Endothelial cell of umbilical vein (primary cell): ENCODE results near the gene CDK4. TPM values are rescaled to one million over a fixed set of nuclear protein-coding genes. Genes with fewer than 3 reads are reported as not detected.

Source experiments
- BruUV-seq: library from RNA; stranded (reverse); fragments of 400-500 nt; replicated peaks from 2 replicates; lab custom pipeline; 2021; lab: Mats Ljungman, UMichigan
- CTCF ChIA-PET: fragments of 300-600, 350-600 bp; sonication (Branson Sonifier 250); formaldehyde crosslinking; loops from one replicate; lab custom pipeline; 2021; ENCODE audit warnings: antibody characterized with exemption, inconsistent platforms; lab: Charles Lee
- POLR2A ChIA-PET: fragments of 300-600, 350-600 bp; sonication (Branson Sonifier 250); formaldehyde crosslinking; loops from one replicate; lab custom pipeline; 2021; ENCODE audit warnings: antibody characterized with exemption, inconsistent platforms; lab: Charles Lee
- DNase-seq: peaks from one replicate; pipeline ENCODE4 v3.0.0-alpha.2; 2011; ENCODE audit warnings: low read depth, low spot score
- FAIRE-seq: peaks from 2 replicates; lab custom pipeline; 2011; peaks lifted over from hg19 to GRCh38; lab: Jason Lieb, UNC
- H2AFZ ChIP-seq: 2 replicates; pipeline ENCODE4 v1.6.0; 2012; ENCODE audit warnings: low read depth, low read length, control low read depth, inconsistent platforms
- H3K27ac ChIP-seq: 2 replicates; pipeline ENCODE4 v1.5.1; 2011; ENCODE audit warnings: low read depth, mild to moderate bottlenecking, control low read depth, low read length, moderate library complexity; ENCODE audit not compliant: insufficient read depth
- H3K27me3 ChIP-seq, 2 experiments: 2 replicates each; pipeline versions ENCODE4 v1.6.0 to v1.6.1; 2011; ENCODE audit warnings: low read length in 2 of 2, mixed read lengths in 1 of 2; ENCODE audit not compliant: control insufficient read depth in 2 of 2, insufficient read depth in 2 of 2
- H3K36me3 ChIP-seq, 2 experiments: 2 replicates in 1 of 2; 3 replicates in 1 of 2; pipeline ENCODE4 v1.5.1; 2011; ENCODE audit warnings: low read length in 2 of 2, mild to moderate bottlenecking in 1 of 2, moderate library complexity in 1 of 2; ENCODE audit not compliant: control insufficient read depth in 2 of 2, insufficient read depth in 2 of 2; ENCODE audit errors: extremely low read depth in 1 of 2
- H3K4me1 ChIP-seq: 3 replicates; pipeline ENCODE4 v1.5.1; 2011; ENCODE audit warnings: mild to moderate bottlenecking, low read length; ENCODE audit not compliant: control insufficient read depth, insufficient read depth; ENCODE audit errors: extremely low read depth
- H3K4me2 ChIP-seq: 2 replicates; pipeline ENCODE4 v1.6.1; 2011; ENCODE audit warnings: low read length, control low read depth, mixed read lengths; ENCODE audit not compliant: insufficient read depth
- H3K4me3 ChIP-seq, 3 experiments: fragments of 200-600 bp in 1 of 3; sonication (generic), shearing (Covaris generic) in 1 of 3; replicated peaks in 1 of 3; 2 replicates each; pipeline ENCODE4 v1.5.1; 2011 to 2016; ENCODE audit warnings: control low read depth in 3 of 3, low read length in 3 of 3, mild to moderate bottlenecking in 2 of 3, inconsistent platforms in 1 of 3, low read depth in 1 of 3, moderate library complexity in 1 of 3; ENCODE audit not compliant: insufficient read depth in 1 of 3
- H3K79me2 ChIP-seq: 2 replicates; pipeline ENCODE4 v1.6.0; 2012; ENCODE audit warnings: low read length, inconsistent platforms; ENCODE audit not compliant: control insufficient read depth, insufficient read depth
- H3K9ac ChIP-seq: replicated peaks from 2 replicates; pipeline ENCODE3; 2011; ENCODE audit warnings: low read length, control low read depth; ENCODE audit not compliant: insufficient read depth; ENCODE audit errors: extremely low read depth
- H3K9me1 ChIP-seq: replicated peaks from 3 replicates; pipeline ENCODE4 v1.6.0; 2011; ENCODE audit warnings: mild to moderate bottlenecking, low read length; ENCODE audit not compliant: control insufficient read depth, insufficient read depth; ENCODE audit errors: extremely low read depth
- H3K9me3 ChIP-seq: replicated peaks from 2 replicates; pipeline ENCODE4 v1.5.1; 2012; ENCODE audit warnings: low read length, inconsistent platforms; ENCODE audit not compliant: control insufficient read depth, insufficient read depth
- H4K20me1 ChIP-seq: replicated peaks from 2 replicates; pipeline ENCODE3; 2011; ENCODE audit warnings: mild to moderate bottlenecking, low read length; ENCODE audit not compliant: control insufficient read depth, insufficient read depth; ENCODE audit errors: extremely low read depth
- EZH2 ChIP-seq: IDR thresholded peaks from 2 replicates; pipeline ENCODE4 v1.6.1; 2012; ENCODE audit warnings: borderline replicate concordance, low read depth, mild to moderate bottlenecking, moderate library complexity, low read length, inconsistent platforms; ENCODE audit not compliant: severe bottlenecking
- FOS ChIP-seq: IDR thresholded peaks from 2 replicates; pipeline ENCODE4 v1.6.1; 2011; ENCODE audit warnings: mild to moderate bottlenecking, low read length, moderate library complexity, borderline replicate concordance; ENCODE audit not compliant: insufficient read depth
- GATA2 ChIP-seq: IDR thresholded peaks from 2 replicates; pipeline ENCODE4 v1.7.0; 2011; ENCODE audit warnings: low read depth, mild to moderate bottlenecking, moderate library complexity, mixed read lengths, low read length; ENCODE audit not compliant: insufficient read length, insufficient read depth
- JUN ChIP-seq: IDR thresholded peaks from 2 replicates; pipeline ENCODE4 v1.6.1; 2011; ENCODE audit warnings: borderline replicate concordance, low read depth; ENCODE audit not compliant: insufficient read length, insufficient read depth
- MYC ChIP-seq: IDR thresholded peaks from one replicate; pipeline ENCODE4 v1.6.1; 2011; ENCODE audit warnings: mild to moderate bottlenecking, low read depth, low read length
- POLR2A ChIP-seq: IDR thresholded peaks from 2 replicates; pipeline ENCODE4 v1.6.1; 2012; ENCODE audit warnings: low read depth, mild to moderate bottlenecking, control low read depth, low read length
- POLR2AphosphoS5 ChIP-seq: IDR thresholded peaks from 2 replicates; pipeline ENCODE4 v1.6.1; 2012; ENCODE audit warnings: low read depth, mild to moderate bottlenecking, control low read depth, low read length, moderate library complexity; ENCODE audit not compliant: insufficient read depth
- dilution Hi-C: fragments of 300-500 bp; cut with MboI; formaldehyde crosslinking; loops from one replicate; pipeline ENCODE4 v1.15.0; 2019; ENCODE audit warnings: low sequenced_read_pairs; ENCODE audit not compliant: extremely low pct_ligation_motif_present
- intact Hi-C: fragments of 100-400 bp; cut with micrococcal nuclease; formaldehyde crosslinking; loops from one replicate; pipeline ENCODE4 v1.10.0; 2022
- polyA plus RNA-seq, 4 experiments: library from polyadenylated mRNA; depleted of rRNA in 3 of 4; stranded (reverse) in 3 of 4; unstranded in 1 of 4; fragments of >200 nt; gene quantifications; 2 replicates each; pipeline versions ENCODE4 v1.2.1 to v1.2.3, GENCODE V29; 2011 to 2012; ENCODE audit warnings: missing spikeins in 1 of 4
- total RNA-seq: library from RNA; stranded (reverse); gene quantifications from 2 replicates; pipeline ENCODE4 v1.2.3, GENCODE V29; 2021
- TF ChIP-seq, protein P1 (sequence below), 2 donors: IDR thresholded peaks; 1 replicate in 1 of 2; 2 replicates in 1 of 2; pipeline ENCODE4 v1.5.1; 2011; ENCODE audit warnings: low read length in 2 of 2, mild to moderate bottlenecking in 2 of 2, moderate library complexity in 2 of 2, control low read depth in 1 of 2, inconsistent platforms in 1 of 2, low read depth in 1 of 2; ENCODE audit not compliant: insufficient read depth in 1 of 2; ENCODE audit errors: extremely low read depth in 1 of 2
- TF ChIP-seq, protein P2 (sequence below): IDR thresholded peaks from 2 replicates; pipeline ENCODE4 v1.6.1; 2011; ENCODE audit not compliant: insufficient read depth, insufficient read length

The CDK4 gene
- total and polyA plus RNA-seq, 2 donors (not counting 3 experiments of a cell fraction or from before 2014, with no cell fraction given), result 171 to 332 TPM

DNA sequence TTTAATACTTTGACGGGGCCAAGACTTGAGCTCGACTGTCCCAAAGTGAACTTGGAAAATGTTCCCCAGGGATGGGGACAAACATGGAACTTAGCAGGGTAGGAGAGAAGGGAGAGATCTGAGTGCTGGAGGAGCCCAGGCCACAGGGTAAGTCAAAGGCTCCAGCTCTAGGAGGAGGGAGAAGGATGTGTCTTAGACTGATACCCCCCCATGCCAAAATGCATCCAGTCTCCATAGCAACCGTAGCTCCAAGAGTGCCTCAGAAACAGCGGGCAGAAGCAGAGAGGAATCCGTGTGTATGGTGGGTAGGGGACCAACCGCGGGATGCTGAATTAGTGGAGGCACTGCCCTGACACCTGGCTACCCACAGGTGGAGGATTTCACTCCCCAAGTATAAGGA, 12.7 kb downstream of the CDK4 start:
- Histone ChIP-seq H3K79me2 (no peaks in the 10 kb centered on the region), H3K9ac (no peak overlapping the region), H3K9me3 (no peaks in the 10 kb centered on the region), H3K4me1 (peaks cover 5% of the 10 kb centered on the region), H2AFZ (no peak overlapping the region), H3K4me3 (no peak overlapping the region), H3K9me1 (no peaks in the 10 kb centered on the region), H3K27ac (no peak overlapping the region), H4K20me1 (no peaks in the 10 kb centered on the region), H3K27me3 (peaks cover 59 to 65% of the 10 kb centered on the region in 2 experiments), H3K36me3 (no peaks in the 10 kb centered on the region), H3K4me2 (no peak overlapping the region)
- DNase-seq, result no peak
- dilution Hi-C loops, result no loop called here
- BruUV-seq, result no TSS peak
- ChIA-PET CTCF (interaction anchor here (1.0 to 6.1 kb wide), 2 partner anchors 14 to 17 kb away, joined by 4 to 48 read pairs; no protein-coding TSS in a partner anchor), POLR2A (no interaction called here)
- intact Hi-C loops, result no loop called here
- FAIRE-seq, result no peak
- no peak for TF ChIP-seq JUN
- TF ChIP-seq FOS, result no peak
- no peak for TF ChIP-seq EZH2
- TF ChIP-seq POLR2AphosphoS5, result no peak
- no peak for TF ChIP-seq GATA2
- TF ChIP-seq MYC, result no peak
- no peak for TF ChIP-seq POLR2A
- TF ChIP-seq, protein P1, sequence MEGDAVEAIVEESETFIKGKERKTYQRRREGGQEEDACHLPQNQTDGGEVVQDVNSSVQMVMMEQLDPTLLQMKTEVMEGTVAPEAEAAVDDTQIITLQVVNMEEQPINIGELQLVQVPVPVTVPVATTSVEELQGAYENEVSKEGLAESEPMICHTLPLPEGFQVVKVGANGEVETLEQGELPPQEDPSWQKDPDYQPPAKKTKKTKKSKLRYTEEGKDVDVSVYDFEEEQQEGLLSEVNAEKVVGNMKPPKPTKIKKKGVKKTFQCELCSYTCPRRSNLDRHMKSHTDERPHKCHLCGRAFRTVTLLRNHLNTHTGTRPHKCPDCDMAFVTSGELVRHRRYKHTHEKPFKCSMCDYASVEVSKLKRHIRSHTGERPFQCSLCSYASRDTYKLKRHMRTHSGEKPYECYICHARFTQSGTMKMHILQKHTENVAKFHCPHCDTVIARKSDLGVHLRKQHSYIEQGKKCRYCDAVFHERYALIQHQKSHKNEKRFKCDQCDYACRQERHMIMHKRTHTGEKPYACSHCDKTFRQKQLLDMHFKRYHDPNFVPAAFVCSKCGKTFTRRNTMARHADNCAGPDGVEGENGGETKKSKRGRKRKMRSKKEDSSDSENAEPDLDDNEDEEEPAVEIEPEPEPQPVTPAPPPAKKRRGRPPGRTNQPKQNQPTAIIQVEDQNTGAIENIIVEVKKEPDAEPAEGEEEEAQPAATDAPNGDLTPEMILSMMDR (IDR thresholded peaks at IDR 0.05; ENCODE audit: extremely low read depth in 1 of 2, insufficient read depth in 1 of 2, low read depth in 1 of 2, low read length in 2 of 2), result no peak
- TF ChIP-seq, protein P2, sequence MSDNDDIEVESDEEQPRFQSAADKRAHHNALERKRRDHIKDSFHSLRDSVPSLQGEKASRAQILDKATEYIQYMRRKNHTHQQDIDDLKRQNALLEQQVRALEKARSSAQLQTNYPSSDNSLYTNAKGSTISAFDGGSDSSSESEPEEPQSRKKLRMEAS, result no peak
